Mucosa of rectum (tissue), 2 donors: ENCODE measurements around the gene RSRC1.
"Not testable (repeated sequence)": the region's sequence is repeated elsewhere in the genome, so short reads cannot be mapped to it uniquely, and the experiment has no call there.

Experiments
- H3K27ac ChIP-seq, 2 donors: one replicate each; pipeline ENCODE4 v1.7.0; 2013; ENCODE audit warnings: inconsistent platforms in 2 of 2, low read depth in 2 of 2, low read length in 2 of 2
- H3K27me3 ChIP-seq, 2 donors: one replicate each; pipeline ENCODE4 v1.7.0; 2013; ENCODE audit warnings: low read length in 2 of 2; ENCODE audit not compliant: control insufficient read depth in 2 of 2, insufficient read depth in 2 of 2
- H3K36me3 ChIP-seq, 2 donors: one replicate each; pipeline ENCODE4 v1.7.0; 2013; ENCODE audit warnings: low read length in 2 of 2; ENCODE audit not compliant: control insufficient read depth in 2 of 2, insufficient read depth in 2 of 2
- H3K4me1 ChIP-seq, 2 donors: one replicate each; pipeline ENCODE4 v1.7.0; 2013; ENCODE audit warnings: low read length in 2 of 2, mild to moderate bottlenecking in 1 of 2; ENCODE audit not compliant: control insufficient read depth in 2 of 2, insufficient read depth in 2 of 2
- H3K4me3 ChIP-seq, 2 donors: one replicate each; pipeline ENCODE4 v1.7.0; 2013; ENCODE audit warnings: low read length in 2 of 2
- H3K9ac ChIP-seq, 2 donors: one replicate each; pipeline ENCODE4 v1.7.0; 2013; ENCODE audit warnings: low read length in 2 of 2, low read depth in 1 of 2, mild to moderate bottlenecking in 1 of 2
- H3K9me3 ChIP-seq, 2 donors: one replicate each; pipeline ENCODE4 v1.7.0; 2013; ENCODE audit warnings: low read length in 2 of 2; ENCODE audit not compliant: control insufficient read depth in 2 of 2
- donor health status: healthy.
- donor health status: Normal muscosa, but diverticular disease.

The RSRC1 gene

GRCh38 chr3:158407844-158408517, 298.1 kb downstream of the RSRC1 start:
- H3K27ac ChIP-seq: no peak overlapping the region
- H3K9me3 ChIP-seq: no peaks in the 10 kb centered on the region
- no peaks in the 10 kb centered on the region for H3K27me3 ChIP-seq
- H3K4me3 ChIP-seq: no peak overlapping the region
- H3K36me3 ChIP-seq: no peaks in the 10 kb centered on the region
- no peaks in the 10 kb centered on the region for H3K4me1 ChIP-seq
- no peak overlapping the region for H3K9ac ChIP-seq

- H3K4me3 ChIP-seq, H3K27ac ChIP-seq, H3K4me1 ChIP-seq, H3K27me3 ChIP-seq, H3K9me3 ChIP-seq, H3K36me3 ChIP-seq, H3K9ac ChIP-seq: not testable (repeated sequence)
These were observed 298.6 kb downstream of the RSRC1 start for GRCh38 chr3:158408518-158408897.

GRCh38 chr3:158418035-158418434, 308.1 kb downstream of the RSRC1 start:
- no peaks in the 10 kb centered on the region for H3K36me3 ChIP-seq

GRCh38 chr3:158419820-158420653, 310.1 kb downstream of the RSRC1 start:
- Histone ChIP-seq H3K4me3 (no peak overlapping the region), H3K27ac (no peak overlapping the region), H3K27me3 (no peaks in the 10 kb centered on the region), H3K4me1 (peaks cover 0 to 11% of the 10 kb centered on the region in 2 donors), H3K36me3 (no peaks in the 10 kb centered on the region), H3K9me3 (no peaks in the 10 kb centered on the region), H3K9ac (no peak overlapping the region)

More at GRCh38 chr3:158418035-158418434, 308.1 kb downstream of the RSRC1 start:
- H3K9ac ChIP-seq: no peak overlapping the region
- H3K4me1 ChIP-seq: peaks cover 0 to 11% of the 10 kb centered on the region in 2 donors
- H3K27me3 ChIP-seq: no peaks in the 10 kb centered on the region
- H3K27ac ChIP-seq: no peak overlapping the region
- H3K4me3 ChIP-seq: no peak overlapping the region
- H3K9me3 ChIP-seq: no peaks in the 10 kb centered on the region

GRCh38 chr3:158420654-158421396, 310.9 kb downstream of the RSRC1 start:
- Histone ChIP-seq H3K9ac (no peak overlapping the region), H3K9me3 (no peaks in the 10 kb centered on the region), H3K36me3 (no peaks in the 10 kb centered on the region), H3K4me3 (no peak overlapping the region), H3K4me1 (peaks cover 0 to 11% of the 10 kb centered on the region in 2 donors), H3K27me3 (no peaks in the 10 kb centered on the region), H3K27ac (no peak overlapping the region)

- Histone ChIP-seq H3K4me1 (no peaks in the 10 kb centered on the region), H3K27ac (no peak overlapping the region), H3K36me3 (no peaks in the 10 kb centered on the region), H3K9me3 (no peaks in the 10 kb centered on the region), H3K4me3 (no peak overlapping the region), H3K9ac (no peak overlapping the region), H3K27me3 (no peaks in the 10 kb centered on the region)
These were observed 320.6 kb downstream of the RSRC1 start for GRCh38 chr3:158430448-158430847.

- no peak overlapping the region for H3K27ac ChIP-seq
- no peaks in the 10 kb centered on the region for H3K9me3 ChIP-seq
- H3K4me3 ChIP-seq: no peak overlapping the region
- no peaks in the 10 kb centered on the region for H3K36me3 ChIP-seq
- H3K9ac ChIP-seq: no peak overlapping the region
- no peaks in the 10 kb centered on the region for H3K27me3 ChIP-seq
- no peaks in the 10 kb centered on the region for H3K4me1 ChIP-seq
These were observed 321.1 kb downstream of the RSRC1 start for GRCh38 chr3:158430968-158431367.

- Histone ChIP-seq H3K4me3 (no peak overlapping the region), H3K27me3 (no peaks in the 10 kb centered on the region), H3K36me3 (no peaks in the 10 kb centered on the region), H3K27ac (no peak overlapping the region), H3K9me3 (no peaks in the 10 kb centered on the region), H3K4me1 (no peaks in the 10 kb centered on the region), H3K9ac (no peak overlapping the region)
These were observed 321.9 kb downstream of the RSRC1 start for GRCh38 chr3:158431829-158432228.

- no peaks in the 10 kb centered on the region for H3K4me1 ChIP-seq
- H3K9me3 ChIP-seq: no peaks in the 10 kb centered on the region
- H3K36me3 ChIP-seq: no peaks in the 10 kb centered on the region
- H3K27me3 ChIP-seq: no peaks in the 10 kb centered on the region
- no peak overlapping the region for H3K4me3 ChIP-seq
- H3K9ac ChIP-seq: no peak overlapping the region
- no peak overlapping the region for H3K27ac ChIP-seq
These were observed 324.6 kb downstream of the RSRC1 start for GRCh38 chr3:158434412-158435038.

GRCh38 chr3:158443632-158444031, 333.7 kb downstream of the RSRC1 start:
- H3K27me3 ChIP-seq: no peaks in the 10 kb centered on the region
- H3K4me3 ChIP-seq: no peak overlapping the region

More at GRCh38 chr3:158443632-158444031, 333.7 kb downstream of the RSRC1 start:
- Histone ChIP-seq H3K36me3 (no peaks in the 10 kb centered on the region), H3K27ac (no peak overlapping the region), H3K9ac (no peak overlapping the region), H3K4me1 (no peaks in the 10 kb centered on the region), H3K9me3 (no peaks in the 10 kb centered on the region)
